NCI-H446 treated with DMSO at 0.1 percent for 48 hours (cell line): ENCODE measurements around the gene VAMP4.
"Not testable (repeated sequence)": the region's sequence is repeated elsewhere in the genome, so short reads cannot be mapped to it uniquely, and the experiment has no call there.

ENCODE experiments used
- DNase-seq: peaks from one replicate; lab custom pipeline; 2025; lab: John Stamatoyannopoulos, UW

The VAMP4 gene

GRCh38 chr1:171695772-171696171 lies 46.1 kb downstream of the VAMP4 start:
- DNase-seq, result not testable (repeated sequence)

DNA sequence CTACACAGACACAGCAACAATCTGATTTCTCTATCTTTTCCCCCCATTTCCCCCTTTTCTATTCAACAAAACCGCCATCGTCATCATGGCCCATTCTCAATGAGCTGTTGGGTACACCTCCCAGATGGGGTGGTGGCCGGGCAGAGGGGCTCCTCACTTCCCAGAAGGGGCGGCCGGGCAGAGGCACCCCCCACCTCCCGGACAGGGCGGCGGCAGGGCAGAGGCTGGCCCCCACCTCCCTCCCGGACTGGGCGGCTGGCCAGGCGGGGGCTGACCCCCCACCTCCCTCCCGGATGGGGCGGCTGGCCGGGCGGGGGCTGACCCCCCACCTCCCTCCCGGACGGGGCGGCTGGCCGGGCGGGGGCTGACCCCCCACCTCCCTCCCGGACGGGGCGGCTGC lies 48.3 kb downstream of the VAMP4 start:
- DNase-seq, result not testable (repeated sequence)

DNA sequence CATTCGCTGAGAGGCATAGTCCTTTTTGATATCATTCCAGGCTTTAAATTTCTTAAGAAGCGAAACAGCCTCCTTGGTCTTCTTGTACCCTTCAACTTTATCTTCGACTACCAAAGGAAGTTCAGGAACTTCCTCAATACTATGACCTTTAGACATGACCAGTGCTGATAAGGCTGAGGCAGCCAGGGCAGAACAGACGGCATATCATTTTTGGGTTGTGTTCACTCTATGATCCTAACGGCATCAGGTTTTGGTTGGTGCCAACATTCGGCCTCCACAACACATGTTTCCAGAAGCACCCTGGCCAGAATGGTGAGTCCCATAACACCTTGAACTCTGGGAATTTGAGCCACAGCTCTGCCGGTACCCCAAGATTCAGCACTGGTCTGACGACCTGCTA lies 58.0 kb downstream of the VAMP4 start:
- DNase-seq, result no peak

DNA sequence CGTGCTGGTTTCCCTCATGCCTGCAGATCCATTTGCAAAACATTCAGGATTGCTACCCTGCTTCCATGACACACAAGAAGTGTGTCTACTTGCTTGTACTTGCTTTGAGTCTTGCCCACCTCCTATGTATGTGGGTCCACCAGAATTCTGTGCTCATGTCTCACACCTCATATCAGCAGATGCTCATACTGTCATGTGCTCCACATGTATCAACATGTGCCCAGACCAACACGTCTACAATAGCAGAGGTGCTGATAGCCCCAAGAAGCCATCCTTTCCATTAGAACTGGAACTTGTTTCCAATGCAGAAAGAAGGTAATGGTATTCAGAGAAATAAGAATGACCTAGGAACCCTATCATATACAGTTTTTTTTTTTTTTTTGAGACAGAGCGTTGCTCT lies 61.5 kb downstream of the VAMP4 start:
- no peak for DNase-seq

GRCh38 chr1:171676823-171677222 lies 65.0 kb downstream of the VAMP4 start:
- DNase-seq, result no peak

DNA sequence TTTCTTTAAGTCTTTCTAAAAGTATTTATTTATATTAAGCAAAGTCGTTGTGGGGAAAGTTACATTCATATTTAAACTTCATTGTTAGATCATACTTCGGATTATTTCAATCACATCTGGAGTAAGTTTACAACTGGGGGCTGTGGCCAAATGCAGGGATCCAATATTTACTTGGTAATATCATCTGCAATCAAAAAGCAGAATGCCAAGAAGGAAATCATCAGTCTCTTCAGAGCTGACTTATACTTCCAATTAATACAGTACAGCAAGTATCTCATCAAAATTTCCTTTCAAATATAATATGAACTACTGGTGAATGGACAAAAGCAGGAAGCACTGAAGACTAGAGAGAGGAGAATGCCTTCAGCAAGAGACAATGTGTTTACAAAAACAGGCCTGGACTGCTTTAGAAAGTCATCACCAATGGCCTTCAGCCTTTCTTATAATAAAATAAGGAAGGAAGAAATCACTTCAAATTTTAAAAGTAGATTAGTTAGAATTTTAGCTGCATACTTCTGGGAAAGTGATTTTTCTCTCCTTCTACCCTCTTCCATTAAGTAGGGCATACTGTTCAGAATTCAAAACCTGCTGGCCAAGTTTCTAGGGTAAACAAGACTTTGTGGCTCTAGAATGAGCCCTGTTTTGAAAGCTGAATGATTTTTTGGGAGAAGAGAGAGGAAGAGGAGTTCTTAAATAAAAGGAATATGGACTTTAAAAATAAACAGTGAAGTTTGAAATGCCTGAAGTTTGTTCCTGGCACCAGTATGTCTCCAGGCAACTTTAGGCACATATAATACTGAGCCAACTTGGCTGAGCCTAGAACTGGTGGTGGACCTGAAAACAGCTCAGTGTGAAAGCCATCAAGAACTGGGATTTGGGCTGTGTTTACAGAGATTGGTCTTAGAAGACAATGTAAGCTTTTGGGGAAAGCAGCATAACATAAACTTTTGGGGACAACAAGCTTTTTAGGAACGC lies 67.1 kb downstream of the VAMP4 start:
- no peak for DNase-seq

DNA sequence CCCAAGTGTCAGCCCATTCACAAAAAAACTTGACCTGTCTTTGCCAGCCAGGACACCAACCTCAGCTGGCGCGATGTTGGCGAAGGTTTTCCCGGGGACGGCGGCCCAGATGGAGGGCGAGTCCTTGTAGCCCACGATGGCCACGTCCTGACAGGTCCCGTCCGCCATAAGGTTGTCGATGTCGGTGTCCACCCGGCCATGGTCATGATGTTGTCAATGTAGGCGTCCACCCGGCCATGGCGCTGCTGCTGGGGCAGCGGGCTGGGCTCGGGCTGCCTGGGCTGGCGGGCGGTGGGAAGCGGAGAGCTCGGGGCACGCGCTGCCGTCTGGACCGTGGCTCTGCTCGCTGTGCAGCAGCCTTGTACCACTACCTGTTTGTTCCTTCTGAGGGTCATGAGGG lies 71.1 kb downstream of the VAMP4 start:
- no peak for DNase-seq

GRCh38 chr1:171668372-171668771 lies 73.5 kb downstream of the VAMP4 start:
- DNase-seq, result no peak

- no peak for DNase-seq
These were observed 75.6 kb downstream of the VAMP4 start for GRCh38 chr1:171666114-171666769.

DNA sequence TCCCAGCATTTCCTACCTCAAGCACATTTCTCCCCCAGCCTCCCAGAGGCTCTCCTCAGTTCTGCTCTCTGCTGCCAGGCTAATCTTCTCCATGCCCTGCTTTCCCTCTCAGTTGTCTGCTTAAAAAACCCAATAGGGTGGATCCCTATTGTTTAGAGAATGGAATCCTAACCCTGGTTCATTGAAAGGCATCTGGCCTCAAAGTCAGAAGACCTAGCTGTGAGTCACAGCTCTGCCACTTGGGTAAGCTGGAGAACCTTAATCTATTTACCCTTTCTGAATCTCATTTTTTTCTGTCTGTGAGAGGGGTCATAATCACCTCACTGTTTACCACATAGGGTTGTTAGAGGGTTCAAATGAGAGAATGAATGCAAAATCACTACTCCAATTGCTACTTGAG lies 76.9 kb downstream of the VAMP4 start:
- DNase-seq, result no peak

- DNase-seq, result no peak
These were observed 77.8 kb downstream of the VAMP4 start for GRCh38 chr1:171663854-171664575.

- DNase-seq, result no peak
These were observed 78.6 kb downstream of the VAMP4 start for GRCh38 chr1:171663036-171663853.

- no peak for DNase-seq
These were observed 80.7 kb downstream of the VAMP4 start for GRCh38 chr1:171661076-171661650.

DNA sequence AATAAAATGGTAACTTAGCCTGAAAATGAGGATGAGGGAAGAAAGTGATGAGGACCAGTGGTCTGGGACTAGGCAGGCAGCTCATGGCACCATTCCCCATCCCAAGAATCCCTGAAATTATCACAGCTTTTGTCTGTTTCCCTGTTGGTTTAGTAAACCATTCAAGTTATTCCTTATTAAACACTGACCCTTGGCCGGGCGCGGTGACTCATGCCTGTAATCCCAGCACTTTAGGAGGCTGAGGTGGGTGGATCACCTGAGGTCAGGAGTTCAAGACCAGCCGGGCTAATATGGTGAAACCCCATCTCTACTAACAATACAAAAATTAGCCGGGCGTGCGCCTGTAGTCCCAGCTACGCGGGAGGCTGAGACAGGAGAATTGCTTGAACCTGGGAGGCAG lies 85.7 kb downstream of the VAMP4 start:
- not testable (repeated sequence) for DNase-seq

DNA sequence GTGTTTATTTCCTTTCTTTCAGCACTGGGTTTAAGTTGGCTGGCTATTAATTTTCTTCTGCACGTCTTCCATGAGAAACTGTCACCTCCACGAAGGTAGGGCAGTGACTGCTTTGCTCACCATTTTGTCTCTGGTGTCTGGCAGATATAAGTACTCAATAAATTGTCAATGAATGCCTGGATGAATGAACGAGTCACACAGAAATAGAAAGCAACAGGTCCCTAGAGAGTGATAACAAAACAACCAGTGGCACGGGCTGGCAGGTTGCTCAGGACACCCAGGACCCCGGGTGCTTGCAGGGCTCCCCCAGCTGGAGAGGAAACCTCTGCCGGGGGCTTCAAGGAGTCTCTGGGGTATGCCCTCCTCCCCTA lies 86.1 kb downstream of the VAMP4 start:
- no peak for DNase-seq

- DNase-seq, result no peak
These were observed 86.7 kb downstream of the VAMP4 start for GRCh38 chr1:171654942-171655745.

DNA sequence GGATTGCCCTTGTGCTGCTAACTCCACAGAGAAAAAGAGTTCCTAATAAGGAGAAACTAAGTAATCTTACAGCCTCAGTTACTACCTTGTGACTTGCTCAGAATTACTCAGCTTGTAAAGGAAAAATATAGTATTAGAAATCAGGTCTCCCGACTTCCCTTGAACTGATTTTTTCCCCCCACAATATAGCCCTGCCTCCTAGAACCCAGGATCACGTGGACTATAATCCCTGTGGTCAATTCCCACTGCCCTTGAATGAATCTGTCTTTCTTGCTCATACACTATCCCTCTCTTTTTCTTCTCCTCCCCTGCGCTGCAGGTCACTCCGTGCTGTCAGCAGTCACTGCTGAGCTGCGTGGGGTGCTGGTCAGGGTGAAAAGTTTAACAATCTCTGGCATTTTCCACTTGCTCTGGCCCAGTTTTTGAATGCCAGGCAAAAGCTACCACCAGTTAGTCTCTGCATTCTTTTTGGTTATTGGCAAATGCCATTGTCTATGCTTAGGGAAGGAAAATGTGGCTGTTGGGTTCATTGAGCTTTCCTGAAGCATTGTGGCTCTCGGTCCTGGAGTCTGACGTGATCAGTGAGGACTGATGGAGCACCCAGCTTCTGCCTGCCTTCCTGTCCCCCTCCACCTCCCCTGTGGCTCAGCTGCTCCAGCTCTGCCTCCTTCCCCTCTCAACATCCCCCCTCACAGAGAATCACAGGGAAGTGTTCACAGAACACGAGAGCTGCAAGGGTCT lies 87.5 kb downstream of the VAMP4 start:
- no peak for DNase-seq

DNA sequence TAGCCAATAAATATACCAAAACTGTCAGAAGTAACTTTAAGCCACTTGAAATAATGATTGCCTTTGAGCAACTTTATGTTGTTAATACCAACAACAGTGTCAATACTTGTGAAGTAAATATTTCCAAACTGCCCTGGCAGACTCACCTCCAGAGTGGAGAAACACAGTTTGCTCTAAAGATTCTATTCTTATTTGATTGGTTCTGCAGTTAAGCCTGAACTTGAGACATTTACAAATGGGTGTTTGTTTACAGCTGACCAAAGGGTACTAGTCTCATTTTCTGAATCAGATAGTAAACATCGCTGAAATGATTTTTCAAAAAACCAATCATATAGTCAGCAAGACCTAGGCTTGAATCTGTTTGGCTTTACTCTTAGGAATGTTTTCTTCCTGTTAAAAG lies 88.1 kb downstream of the VAMP4 start:
- DNase-seq, result no peak

DNA sequence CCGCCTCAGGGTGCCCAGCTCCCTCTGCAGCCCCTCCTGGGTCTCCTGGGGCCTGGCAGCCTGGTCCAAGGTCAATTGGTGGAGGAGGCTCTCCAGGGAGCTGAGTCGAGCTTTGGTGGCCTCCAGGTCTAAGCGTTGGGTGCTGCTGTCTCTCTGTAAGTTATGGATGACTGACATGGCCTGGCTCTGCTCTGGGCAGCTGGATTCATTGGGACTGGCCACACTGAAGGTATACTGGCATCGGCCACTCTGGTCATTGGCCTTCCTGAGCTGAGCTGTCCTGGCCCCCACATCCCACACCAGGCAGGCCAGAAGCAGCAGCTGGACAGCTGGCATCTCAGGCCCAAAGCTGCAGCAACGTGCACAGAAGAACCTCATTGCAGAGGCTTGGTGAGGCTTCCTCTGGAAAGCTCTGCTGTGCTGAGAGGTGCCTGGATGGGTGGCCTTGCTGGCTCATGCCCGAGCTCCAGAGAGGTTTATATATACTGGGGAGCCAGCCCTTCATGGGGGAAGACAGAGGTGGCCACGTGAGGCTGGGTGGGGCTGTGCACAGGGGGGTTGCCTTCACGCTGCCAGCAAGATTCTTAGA lies 89.5 kb downstream of the VAMP4 start, which contains the start of gene MYOC:
Gene MYOC, minus strand, starts transcription at position 455 of the 589 bp plus-strand sequence. Its CDS starts 77 bp downstream, at position 378.
- DNase-seq, result no peak
